HG02642 (cell line): ENCODE results near the gene ASTN1.

Source experiments
- ATAC-seq: cut with Tn5 transposase; IDR thresholded peaks from one replicate; pipeline ENCODE4 v1.9.1; 2021; ENCODE audit warnings: mild to moderate bottlenecking; ENCODE audit not compliant: unreplicated experiment, poor library complexity

Gene ASTN1

GRCh38 chr1:177045151-177045550 lies 119.4 kb downstream of the ASTN1 start:
- no peak for ATAC-seq

GRCh38 chr1:177044390-177044789 lies 120.1 kb downstream of the ASTN1 start:
- ATAC-seq, result no peak

GRCh38 chr1:177043597-177043996 lies 120.9 kb downstream of the ASTN1 start:
- no peak for ATAC-seq

- ATAC-seq, result no peak
Observed at GRCh38 chr1:177035586-177035985, 128.9 kb downstream of the ASTN1 start.

GRCh38 chr1:177033628-177034027 lies 130.9 kb downstream of the ASTN1 start:
- ATAC-seq, result no peak

GRCh38 chr1:177032434-177032833 lies 132.1 kb downstream of the ASTN1 start:
- ATAC-seq, result no peak

- ATAC-seq, result no peak
Observed at GRCh38 chr1:177024623-177025022, 139.9 kb downstream of the ASTN1 start.

GRCh38 chr1:177023726-177024125 lies 140.8 kb downstream of the ASTN1 start:
- no peak for ATAC-seq

GRCh38 chr1:177023249-177023648 lies 141.3 kb downstream of the ASTN1 start:
- ATAC-seq, result no peak

GRCh38 chr1:177021687-177022086 lies 142.8 kb downstream of the ASTN1 start:
- no peak for ATAC-seq

GRCh38 chr1:177020851-177021589 lies 143.5 kb downstream of the ASTN1 start:
- ATAC-seq, result no peak

GRCh38 chr1:177017287-177017852 lies 147.1 kb downstream of the ASTN1 start:
- no peak for ATAC-seq

- ATAC-seq, result no peak
Observed at GRCh38 chr1:177014325-177014724, 150.2 kb downstream of the ASTN1 start.

- ATAC-seq, result no peak
Observed at GRCh38 chr1:177012342-177012925, 152.1 kb downstream of the ASTN1 start.

GRCh38 chr1:177011508-177011907 lies 153.0 kb downstream of the ASTN1 start:
- ATAC-seq, result no peak

- ATAC-seq, result no peak
Observed at GRCh38 chr1:177010211-177010825, 154.2 kb downstream of the ASTN1 start.

GRCh38 chr1:177008653-177009052 lies 155.9 kb downstream of the ASTN1 start:
- ATAC-seq, result no peak

- ATAC-seq, result no peak
Observed at GRCh38 chr1:177007437-177008161, 156.9 kb downstream of the ASTN1 start.

GRCh38 chr1:177002891-177003290 lies 161.6 kb downstream of the ASTN1 start:
- ATAC-seq, result no peak

- ATAC-seq, result no peak
Observed at GRCh38 chr1:177001556-177001955, 163.0 kb downstream of the ASTN1 start.
